ENCODE results near the gene MAK.
"Not testable (repeated sequence)": the region's sequence is repeated elsewhere in the genome, so short reads cannot be mapped to it uniquely, and the experiment has no call there.

Gene MAK

DNA sequence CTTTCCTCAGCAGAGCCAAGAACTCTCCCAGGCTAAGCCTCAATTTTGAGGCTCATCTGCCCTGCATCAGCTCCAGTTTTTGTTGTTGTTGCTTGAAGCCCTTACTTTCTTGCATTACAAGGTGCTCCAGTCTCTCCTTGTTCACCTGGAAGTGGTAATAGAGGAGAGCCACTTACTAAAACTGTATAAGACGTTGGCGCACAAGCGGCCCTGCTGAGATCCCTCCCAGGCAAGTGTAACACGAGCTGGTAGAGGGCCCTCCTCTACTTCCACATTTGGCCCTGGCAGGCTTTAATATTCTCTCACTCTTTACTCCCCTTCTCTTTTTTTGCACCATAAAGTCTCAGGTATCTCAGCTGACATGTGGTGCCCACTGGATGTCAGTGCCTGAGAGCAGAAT, 24.0 kb upstream of the MAK start:
- DNase-seq (ENCODE audit: insufficient read length, low spot score) (no peak), FAIRE-seq (no peak)
- TF ChIP-seq, protein P1, sequence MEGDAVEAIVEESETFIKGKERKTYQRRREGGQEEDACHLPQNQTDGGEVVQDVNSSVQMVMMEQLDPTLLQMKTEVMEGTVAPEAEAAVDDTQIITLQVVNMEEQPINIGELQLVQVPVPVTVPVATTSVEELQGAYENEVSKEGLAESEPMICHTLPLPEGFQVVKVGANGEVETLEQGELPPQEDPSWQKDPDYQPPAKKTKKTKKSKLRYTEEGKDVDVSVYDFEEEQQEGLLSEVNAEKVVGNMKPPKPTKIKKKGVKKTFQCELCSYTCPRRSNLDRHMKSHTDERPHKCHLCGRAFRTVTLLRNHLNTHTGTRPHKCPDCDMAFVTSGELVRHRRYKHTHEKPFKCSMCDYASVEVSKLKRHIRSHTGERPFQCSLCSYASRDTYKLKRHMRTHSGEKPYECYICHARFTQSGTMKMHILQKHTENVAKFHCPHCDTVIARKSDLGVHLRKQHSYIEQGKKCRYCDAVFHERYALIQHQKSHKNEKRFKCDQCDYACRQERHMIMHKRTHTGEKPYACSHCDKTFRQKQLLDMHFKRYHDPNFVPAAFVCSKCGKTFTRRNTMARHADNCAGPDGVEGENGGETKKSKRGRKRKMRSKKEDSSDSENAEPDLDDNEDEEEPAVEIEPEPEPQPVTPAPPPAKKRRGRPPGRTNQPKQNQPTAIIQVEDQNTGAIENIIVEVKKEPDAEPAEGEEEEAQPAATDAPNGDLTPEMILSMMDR (IDR thresholded peaks at IDR 0.05; ENCODE audit: insufficient read depth, missing control alignments) = no peak

DNA sequence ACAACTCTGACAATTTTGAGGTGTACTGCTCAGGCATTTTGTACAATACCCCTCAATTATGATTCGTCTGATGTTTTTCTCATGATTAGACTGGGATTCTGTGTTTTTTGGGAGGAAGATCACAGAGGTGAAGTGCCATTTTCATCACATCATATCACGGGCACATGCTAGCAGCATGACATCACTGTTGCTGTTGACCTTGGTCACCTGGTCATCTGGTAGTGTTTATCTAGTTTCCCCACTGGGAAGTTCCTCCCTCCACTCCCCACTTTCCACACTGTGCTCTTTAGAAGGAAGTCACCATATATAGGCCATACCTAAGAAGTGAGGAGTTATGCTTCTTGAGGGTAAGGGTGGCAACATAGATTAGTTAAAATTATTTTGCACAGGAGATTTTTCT, 22.7 kb upstream of the MAK start:
- DNase-seq (ENCODE audit: insufficient read length, low spot score) = no peak
- TF ChIP-seq, protein P1 (IDR thresholded peaks at IDR 0.05; ENCODE audit: insufficient read depth, missing control alignments) = no peak
- no peak for FAIRE-seq

DNA sequence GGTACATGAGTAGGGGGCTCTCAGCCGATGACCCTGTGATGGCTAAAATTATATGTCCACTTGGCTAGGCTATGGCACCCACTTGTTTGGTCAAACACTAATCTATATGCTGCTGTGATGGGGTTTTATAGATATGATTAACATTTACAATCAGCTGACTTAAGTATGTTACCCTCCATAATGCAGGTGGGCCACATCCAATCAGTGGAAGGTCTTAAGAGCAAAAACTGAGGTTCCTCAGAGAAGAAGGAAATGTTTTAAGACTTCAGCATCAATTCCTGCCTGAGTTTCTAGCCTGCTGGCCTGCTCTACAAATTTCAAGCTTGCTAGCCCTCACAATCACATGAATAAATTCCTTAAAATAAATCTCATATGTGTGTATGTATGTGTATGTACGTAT, 18.9 kb upstream of the MAK start:
- TF ChIP-seq, protein P1 (IDR thresholded peaks at IDR 0.05; ENCODE audit: insufficient read depth, missing control alignments) = no peak

DNA sequence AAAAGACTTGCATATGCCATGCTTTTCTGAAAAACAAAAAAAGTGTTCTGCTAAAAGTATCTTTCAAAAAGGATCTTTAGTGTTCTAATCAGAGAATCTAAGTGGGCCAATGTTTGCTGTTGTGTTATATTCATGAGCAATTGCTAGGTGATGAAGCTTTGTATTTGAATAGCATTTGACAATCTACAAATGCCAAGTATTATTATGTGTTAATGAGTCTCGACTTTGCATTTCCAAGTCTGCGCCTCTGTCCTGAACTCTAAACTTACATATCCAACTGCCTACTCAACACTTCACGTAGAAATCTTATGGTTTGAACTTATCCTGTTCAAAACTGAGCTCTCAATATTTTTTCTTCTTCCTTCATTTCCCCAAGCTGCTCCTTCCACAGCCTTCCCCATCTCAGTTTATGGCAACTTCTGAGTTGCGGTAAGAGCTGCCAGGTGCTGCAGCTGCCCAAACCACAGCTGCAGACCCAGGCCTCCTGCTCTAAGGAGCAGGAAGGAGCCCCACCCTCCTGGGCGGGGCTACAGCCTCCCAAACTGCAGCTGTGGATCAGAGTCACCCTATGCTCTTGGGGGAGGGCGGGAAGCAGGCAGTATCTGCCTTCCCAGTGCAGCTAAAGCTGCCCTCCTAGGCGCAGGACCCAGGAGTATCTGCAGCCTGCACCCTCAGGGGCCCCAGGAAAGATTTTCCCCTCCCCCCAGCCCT, 16.7 kb upstream of the MAK start:
- FAIRE-seq (no peak), DNase-seq (ENCODE audit: insufficient read length, low spot score) (no peak)
- TF ChIP-seq, protein P1 (IDR thresholded peaks at IDR 0.05; ENCODE audit: insufficient read depth, missing control alignments) = no peak

More for the DNA sequence above, 18.9 kb upstream of the MAK start:
- no peak for DNase-seq (ENCODE audit: insufficient read length, low spot score)
- FAIRE-seq = no peak

DNA sequence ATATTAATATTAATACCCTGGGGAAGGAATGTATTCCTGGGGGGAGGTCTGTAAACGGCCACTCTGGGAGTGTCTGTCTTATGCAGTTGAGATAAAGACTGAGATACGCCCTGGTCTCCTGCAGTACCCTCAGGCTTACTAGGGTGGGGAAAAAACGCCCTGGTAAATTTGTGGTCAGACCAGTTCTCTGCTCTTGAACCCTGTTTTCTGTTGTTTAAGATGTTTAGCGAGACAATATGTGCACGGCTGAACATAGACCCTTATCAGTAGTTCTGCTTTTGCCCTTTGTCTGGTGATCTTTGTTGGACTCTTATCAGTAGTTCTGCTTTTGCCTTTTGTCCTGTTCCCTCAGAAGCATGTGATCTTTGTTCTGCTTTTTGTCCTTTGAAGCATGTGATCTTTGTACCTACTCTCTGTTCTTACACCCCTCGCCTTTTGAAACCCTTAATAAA, 15.5 kb upstream of the MAK start:
- not testable (repeated sequence) for DNase-seq (ENCODE audit: insufficient read length, low spot score); FAIRE-seq

DNA sequence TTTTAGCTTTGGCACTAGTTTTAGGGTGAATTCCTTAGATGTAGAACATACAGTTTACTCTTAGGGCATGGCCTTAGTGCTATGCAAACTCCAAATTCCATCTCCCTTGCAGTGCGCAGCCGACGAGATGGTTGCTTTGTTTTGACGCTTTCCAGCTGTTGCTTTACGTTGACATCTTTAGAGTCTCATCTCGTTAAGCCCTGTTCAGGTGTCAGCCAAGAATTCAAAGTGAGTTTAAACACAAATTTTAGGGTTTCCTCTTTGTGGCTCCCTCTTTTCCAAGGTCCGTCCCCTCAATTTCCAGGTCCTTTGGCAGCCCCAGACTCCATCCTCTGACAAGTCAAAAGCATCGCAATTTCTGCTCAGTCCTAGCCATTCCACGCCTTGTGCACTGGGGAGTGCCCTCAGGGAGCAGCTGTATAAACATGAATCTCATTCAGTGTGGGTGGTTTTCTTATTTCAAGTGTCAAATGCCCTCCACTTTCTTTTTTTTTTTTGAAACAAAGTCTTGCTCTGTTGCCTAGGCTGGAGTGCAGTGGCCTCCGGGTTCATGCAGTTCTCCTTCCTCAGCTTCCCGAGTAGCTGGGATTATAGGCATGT, 14.1 kb upstream of the MAK start:
- FAIRE-seq (no peak), DNase-seq (ENCODE audit: insufficient read length, low spot score) (no peak)
- TF ChIP-seq, protein P1 (IDR thresholded peaks at IDR 0.05; ENCODE audit: insufficient read depth, missing control alignments) = no peak

DNA sequence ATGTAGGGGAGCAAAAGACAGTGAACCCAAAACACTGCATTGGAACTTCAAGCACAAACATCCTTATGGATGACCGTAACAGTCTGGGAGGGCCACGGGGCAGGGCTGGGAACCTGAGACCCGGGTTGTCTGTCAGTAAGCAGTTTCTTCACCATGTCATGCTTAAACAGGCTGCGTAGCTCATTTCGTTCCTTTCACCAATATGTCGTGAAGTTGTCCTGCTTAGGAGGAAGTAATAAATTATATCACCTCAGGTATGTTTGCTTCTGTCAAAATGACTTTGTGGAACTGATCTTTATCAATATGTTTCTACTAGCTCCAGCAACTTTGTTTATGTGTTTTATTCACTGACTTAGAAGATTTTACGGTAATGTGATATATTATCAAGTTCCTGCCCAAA, 12.4 kb upstream of the MAK start:
- TF ChIP-seq, protein P1 (IDR thresholded peaks at IDR 0.05; ENCODE audit: insufficient read depth, missing control alignments) = no peak
- DNase-seq (ENCODE audit: insufficient read length, low spot score) (no peak), FAIRE-seq (no peak)
